NB4 (cell line): ENCODE results near the gene CORO2A.

Experiments used
- DNase-seq: peaks from one replicate; pipeline ENCODE4 v3.0.0; 2010; ENCODE audit warnings: low read depth
- H3K4me3 ChIP-seq: one replicate; pipeline ENCODE4 v1.5.1; 2011; ENCODE audit warnings: mild to moderate bottlenecking, low read depth, low read length, moderate library complexity
- CTCF ChIP-seq: IDR thresholded peaks from one replicate; pipeline ENCODE4 v1.5.1; 2012; ENCODE audit warnings: low read depth, low read length
- MAX ChIP-seq: IDR thresholded peaks from 2 replicates; pipeline ENCODE4 v1.6.1; 2011; ENCODE audit warnings: low read depth, low read length
- MYC ChIP-seq: IDR thresholded peaks from 2 replicates; pipeline ENCODE4 v1.6.1; 2011; ENCODE audit warnings: low read depth, low read length
- POLR2A ChIP-seq: IDR thresholded peaks from 2 replicates; pipeline ENCODE4 v1.6.1; 2011; ENCODE audit warnings: mild to moderate bottlenecking; ENCODE audit not compliant: insufficient read length; ENCODE audit errors: extremely low read depth

Gene CORO2A

GRCh38 chr9:98191181-98191608 lies 1.2 kb downstream of the CORO2A start:
- H3K4me3 ChIP-seq, result peak overlapping the region; percentile 36
- no peak for TF ChIP-seq POLR2A
- TF ChIP-seq CTCF, result no peak
- TF ChIP-seq MYC, result no peak
- TF ChIP-seq MAX, result no peak
- DNase-seq, result no peak

- no peak for DNase-seq
- H3K4me3 ChIP-seq, result no peak overlapping the region
- no peak for TF ChIP-seq MYC
- TF ChIP-seq POLR2A, result no peak
- TF ChIP-seq CTCF, result no peak
- TF ChIP-seq MAX, result no peak
Measured at GRCh38 chr9:98190757-98191105, 1.7 kb downstream of the CORO2A start.

GRCh38 chr9:98189412-98189811 lies 3.0 kb downstream of the CORO2A start:
- H3K4me3 ChIP-seq, result no peak overlapping the region
- no peak for DNase-seq

GRCh38 chr9:98187926-98188325 lies 4.5 kb downstream of the CORO2A start:
- TF ChIP-seq POLR2A (no peak), CTCF (no peak), MYC (no peak), MAX (no peak)
- no peak overlapping the region for H3K4me3 ChIP-seq
- no peak for DNase-seq

More at GRCh38 chr9:98189412-98189811, 3.0 kb downstream of the CORO2A start:
- TF ChIP-seq POLR2A (no peak), MAX (no peak), MYC (no peak), CTCF (no peak)

GRCh38 chr9:98186236-98186635 lies 6.2 kb downstream of the CORO2A start:
- no peak for DNase-seq
- TF ChIP-seq MYC (no peak), POLR2A (no peak), MAX (no peak), CTCF (no peak)
- H3K4me3 ChIP-seq, result no peak overlapping the region

- peak overlapping the region; percentile 44 for H3K4me3 ChIP-seq
- no peak for TF ChIP-seq CTCF
- no peak for TF ChIP-seq POLR2A
- TF ChIP-seq MAX, result peak; percentile 16; the same call in 1 of the 2 replicates
- no peak for TF ChIP-seq MYC
- DNase-seq, result peak; percentile 77
Measured at GRCh38 chr9:98185611-98186171, 6.7 kb downstream of the CORO2A start.
